ENCODE measurements around the gene EEF1G. TPM values are rescaled to one million over a fixed set of nuclear protein-coding genes. Genes with fewer than 3 reads are reported as not detected.

EEF1G gene
- total RNA-seq, 1 experiment from 2014 or later, result 1,119 TPM

DNA sequence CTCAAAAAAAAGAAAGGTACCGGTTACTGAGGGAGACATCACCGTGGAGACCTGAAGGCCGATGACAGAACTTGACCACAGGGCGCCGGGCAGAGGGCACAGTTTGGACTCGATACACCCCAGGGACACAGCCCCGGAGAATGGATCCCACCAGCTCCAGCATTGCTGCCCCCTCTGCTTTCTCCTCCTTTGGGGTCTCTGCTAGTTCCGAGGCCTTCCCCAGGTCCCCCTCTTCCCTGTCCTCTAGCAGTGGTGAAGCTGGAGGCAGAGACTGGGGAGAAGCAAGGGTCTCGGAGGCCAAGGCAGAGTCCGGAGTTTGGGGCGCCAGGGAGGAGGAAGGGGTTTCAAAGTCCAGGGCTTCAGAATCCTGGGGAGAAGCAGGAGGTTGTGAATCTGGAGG, 4.8 kb upstream of the EEF1G start:
- ChIA-PET POLR2A (interaction anchor here (1.3 kb wide), 1 partner anchor 13 kb away, joined by 4 read pairs; the partner anchor contains the start of gene TUT1), CTCF (interaction anchor here (0.7 kb wide), 1 partner anchor 1927 kb away, joined by 6 read pairs; no protein-coding TSS in a partner anchor)
- ATAC-seq, result no peak
- Histone ChIP-seq H3K27me3 (ENCODE audit: control insufficient read depth, insufficient read depth, low read length) (no peaks in the 10 kb centered on the region), H3K4me1 (ENCODE audit: control insufficient read depth, insufficient read depth, low read length) (peaks cover 22% of the 10 kb centered on the region), H3K36me3 (ENCODE audit: control insufficient read depth, insufficient read depth, low read length) (peaks cover 5% of the 10 kb centered on the region; the same call in 1 of the 2 replicates), H3K4me3 (ENCODE audit: low read depth in 2 of 2, low read length in 2 of 2) (no peak overlapping the region), H3K27ac (ENCODE audit: low read length) (no peak overlapping the region), H3K9me3 (ENCODE audit: control insufficient read depth, insufficient read depth, low read depth, low read length) (no peaks in the 10 kb centered on the region)
- BruUV-seq (replicated peaks), result no TSS peak
- in situ Hi-C loops (cut with HindIII; ENCODE audit: low pct_unique_long_range_greater_than_20kb, low sequenced_read_pairs) (no loop called here), intact Hi-C loops (cut with micrococcal nuclease; ENCODE audit: unreplicated experiment) (no loop called here)
- TF ChIP-seq SIN3A (IDR thresholded peaks at IDR 0.05; ENCODE audit: borderline replicate concordance, insufficient read depth, low read depth, low read length) (no peak), TCF7L2 (IDR thresholded peaks at IDR 0.05; ENCODE audit: low read depth, low read length) (no peak), POLR2AphosphoS5 (IDR thresholded peaks at IDR 0.05; ENCODE audit: low read depth, low read length) (no peak)
- TF ChIP-seq, protein P1, sequence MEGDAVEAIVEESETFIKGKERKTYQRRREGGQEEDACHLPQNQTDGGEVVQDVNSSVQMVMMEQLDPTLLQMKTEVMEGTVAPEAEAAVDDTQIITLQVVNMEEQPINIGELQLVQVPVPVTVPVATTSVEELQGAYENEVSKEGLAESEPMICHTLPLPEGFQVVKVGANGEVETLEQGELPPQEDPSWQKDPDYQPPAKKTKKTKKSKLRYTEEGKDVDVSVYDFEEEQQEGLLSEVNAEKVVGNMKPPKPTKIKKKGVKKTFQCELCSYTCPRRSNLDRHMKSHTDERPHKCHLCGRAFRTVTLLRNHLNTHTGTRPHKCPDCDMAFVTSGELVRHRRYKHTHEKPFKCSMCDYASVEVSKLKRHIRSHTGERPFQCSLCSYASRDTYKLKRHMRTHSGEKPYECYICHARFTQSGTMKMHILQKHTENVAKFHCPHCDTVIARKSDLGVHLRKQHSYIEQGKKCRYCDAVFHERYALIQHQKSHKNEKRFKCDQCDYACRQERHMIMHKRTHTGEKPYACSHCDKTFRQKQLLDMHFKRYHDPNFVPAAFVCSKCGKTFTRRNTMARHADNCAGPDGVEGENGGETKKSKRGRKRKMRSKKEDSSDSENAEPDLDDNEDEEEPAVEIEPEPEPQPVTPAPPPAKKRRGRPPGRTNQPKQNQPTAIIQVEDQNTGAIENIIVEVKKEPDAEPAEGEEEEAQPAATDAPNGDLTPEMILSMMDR (IDR thresholded peaks at IDR 0.05), result no peak
- TF ChIP-seq, protein P2, sequence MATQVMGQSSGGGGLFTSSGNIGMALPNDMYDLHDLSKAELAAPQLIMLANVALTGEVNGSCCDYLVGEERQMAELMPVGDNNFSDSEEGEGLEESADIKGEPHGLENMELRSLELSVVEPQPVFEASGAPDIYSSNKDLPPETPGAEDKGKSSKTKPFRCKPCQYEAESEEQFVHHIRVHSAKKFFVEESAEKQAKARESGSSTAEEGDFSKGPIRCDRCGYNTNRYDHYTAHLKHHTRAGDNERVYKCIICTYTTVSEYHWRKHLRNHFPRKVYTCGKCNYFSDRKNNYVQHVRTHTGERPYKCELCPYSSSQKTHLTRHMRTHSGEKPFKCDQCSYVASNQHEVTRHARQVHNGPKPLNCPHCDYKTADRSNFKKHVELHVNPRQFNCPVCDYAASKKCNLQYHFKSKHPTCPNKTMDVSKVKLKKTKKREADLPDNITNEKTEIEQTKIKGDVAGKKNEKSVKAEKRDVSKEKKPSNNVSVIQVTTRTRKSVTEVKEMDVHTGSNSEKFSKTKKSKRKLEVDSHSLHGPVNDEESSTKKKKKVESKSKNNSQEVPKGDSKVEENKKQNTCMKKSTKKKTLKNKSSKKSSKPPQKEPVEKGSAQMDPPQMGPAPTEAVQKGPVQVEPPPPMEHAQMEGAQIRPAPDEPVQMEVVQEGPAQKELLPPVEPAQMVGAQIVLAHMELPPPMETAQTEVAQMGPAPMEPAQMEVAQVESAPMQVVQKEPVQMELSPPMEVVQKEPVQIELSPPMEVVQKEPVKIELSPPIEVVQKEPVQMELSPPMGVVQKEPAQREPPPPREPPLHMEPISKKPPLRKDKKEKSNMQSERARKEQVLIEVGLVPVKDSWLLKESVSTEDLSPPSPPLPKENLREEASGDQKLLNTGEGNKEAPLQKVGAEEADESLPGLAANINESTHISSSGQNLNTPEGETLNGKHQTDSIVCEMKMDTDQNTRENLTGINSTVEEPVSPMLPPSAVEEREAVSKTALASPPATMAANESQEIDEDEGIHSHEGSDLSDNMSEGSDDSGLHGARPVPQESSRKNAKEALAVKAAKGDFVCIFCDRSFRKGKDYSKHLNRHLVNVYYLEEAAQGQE (IDR thresholded peaks at IDR 0.05; ENCODE audit: insufficient read depth in 1 of 2, low read depth in 2 of 2, low read length in 1 of 2), result no peak
- no peak for DNase-seq (ENCODE audit: low read depth, low spot score)

DNA sequence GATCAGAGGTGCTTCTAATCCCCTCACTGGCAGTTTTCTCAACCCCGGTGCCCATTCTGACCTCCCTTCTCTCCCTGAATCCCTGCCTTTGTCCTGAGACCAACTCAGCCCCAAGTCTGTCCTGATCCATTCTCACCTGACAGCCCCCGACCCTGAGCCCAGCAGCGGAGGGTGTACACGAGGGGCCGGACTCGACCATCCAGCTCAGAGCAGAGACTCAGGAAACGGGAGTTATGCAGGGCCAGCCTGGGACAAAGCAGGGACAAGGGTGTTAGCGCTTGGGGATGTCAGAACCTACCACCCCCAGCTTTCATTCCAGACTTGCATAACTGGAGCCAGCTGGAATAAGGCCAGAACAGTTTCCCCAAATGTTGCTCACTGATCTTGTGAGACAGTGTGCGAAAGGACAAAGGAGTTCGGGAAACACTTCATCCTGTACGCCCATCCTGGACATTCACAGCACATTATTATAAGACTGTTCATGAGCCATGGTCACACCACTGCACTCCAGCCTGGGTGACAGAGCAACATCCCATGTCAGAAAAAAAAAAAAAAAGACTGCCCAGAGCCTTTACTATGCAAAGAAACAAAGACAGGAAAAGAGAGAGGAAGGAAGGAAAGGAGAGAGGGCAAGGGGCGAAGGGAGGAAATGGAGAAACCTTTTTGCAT, 3.5 kb upstream of the EEF1G start:
- Histone ChIP-seq H3K9me3 (ENCODE audit: control insufficient read depth, insufficient read depth, low read depth, low read length) (no peaks in the 10 kb centered on the region), H3K4me3 (ENCODE audit: low read depth in 2 of 2, low read length in 2 of 2) (no peak overlapping the region), H3K4me1 (ENCODE audit: control insufficient read depth, insufficient read depth, low read length) (peaks cover 26% of the 10 kb centered on the region), H3K27me3 (ENCODE audit: control insufficient read depth, insufficient read depth, low read length) (no peaks in the 10 kb centered on the region), H3K36me3 (ENCODE audit: control insufficient read depth, insufficient read depth, low read length) (peaks cover 18% of the 10 kb centered on the region), H3K27ac (ENCODE audit: low read length) (no peak overlapping the region; the same call in 1 of the 2 replicates)
- intact Hi-C loops (cut with micrococcal nuclease; ENCODE audit: unreplicated experiment), result no loop called here
- DNase-seq (ENCODE audit: low read depth, low spot score) (no peak), ATAC-seq (no peak)
- in situ Hi-C loops (cut with HindIII; ENCODE audit: low pct_unique_long_range_greater_than_20kb, low sequenced_read_pairs), result no loop called here
- TSS peak; percentile 37 for BruUV-seq (replicated peaks)
- ChIA-PET POLR2A (interaction anchor here (0.5 kb wide), 1 partner anchor 9 kb away, joined by 3 read pairs; no protein-coding TSS in a partner anchor), CTCF (no interaction called here)
- no peak for TF ChIP-seq TCF7L2 (IDR thresholded peaks at IDR 0.05; ENCODE audit: low read depth, low read length)
- no peak for TF ChIP-seq POLR2AphosphoS5 (IDR thresholded peaks at IDR 0.05; ENCODE audit: low read depth, low read length)
- TF ChIP-seq, protein P2 (IDR thresholded peaks at IDR 0.05; ENCODE audit: insufficient read depth in 1 of 2, low read depth in 2 of 2, low read length in 1 of 2), result no peak
- no peak for TF ChIP-seq SIN3A (IDR thresholded peaks at IDR 0.05; ENCODE audit: borderline replicate concordance, insufficient read depth, low read depth, low read length)
- TF ChIP-seq, protein P1 (IDR thresholded peaks at IDR 0.05), result no peak
